ENCODE results near the gene FOXP1. TPM values are rescaled to one million over a fixed set of nuclear protein-coding genes. Genes with fewer than 3 reads are reported as not detected.

Gene FOXP1
- total RNA-seq, 1 donor: 55.7 TPM

DNA sequence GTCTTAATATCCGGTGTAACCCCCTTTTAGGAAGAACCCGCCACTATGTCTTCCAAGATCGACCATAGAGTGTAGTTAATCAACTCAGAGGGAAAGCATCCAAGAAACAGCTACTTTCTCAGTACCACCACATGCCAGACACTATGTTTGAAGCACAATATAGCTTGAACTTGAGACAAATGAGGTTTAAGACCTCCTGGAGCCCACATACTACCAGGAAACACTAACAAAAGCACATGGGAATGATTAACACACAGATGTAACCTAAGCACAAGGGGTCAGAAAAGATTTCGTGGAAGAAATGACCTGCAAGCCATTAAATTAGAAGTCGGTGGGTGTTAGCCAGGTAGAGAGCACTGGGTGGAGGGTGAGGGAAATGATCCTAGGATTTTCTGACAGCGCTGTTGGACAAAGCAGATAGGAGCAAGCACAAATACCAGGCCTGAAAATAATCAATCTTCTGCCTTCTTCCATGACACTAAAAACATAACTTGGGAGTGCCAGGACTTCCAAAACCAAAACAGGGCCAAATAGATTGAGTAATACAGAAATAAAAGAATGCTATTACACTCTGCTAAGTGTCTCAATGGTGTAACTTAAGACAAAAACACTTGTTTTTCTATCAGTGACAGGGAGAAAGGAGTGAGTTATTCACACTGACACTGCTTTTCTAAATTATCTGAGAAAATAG, 213.7 kb downstream of the FOXP1 start:
- no peak overlapping the region for H3K4me3 ChIP-seq (ENCODE audit: low read depth, low read length)
- peak; percentile 71 for DNase-seq (ENCODE audit: low read depth)
- TF ChIP-seq, protein P1, sequence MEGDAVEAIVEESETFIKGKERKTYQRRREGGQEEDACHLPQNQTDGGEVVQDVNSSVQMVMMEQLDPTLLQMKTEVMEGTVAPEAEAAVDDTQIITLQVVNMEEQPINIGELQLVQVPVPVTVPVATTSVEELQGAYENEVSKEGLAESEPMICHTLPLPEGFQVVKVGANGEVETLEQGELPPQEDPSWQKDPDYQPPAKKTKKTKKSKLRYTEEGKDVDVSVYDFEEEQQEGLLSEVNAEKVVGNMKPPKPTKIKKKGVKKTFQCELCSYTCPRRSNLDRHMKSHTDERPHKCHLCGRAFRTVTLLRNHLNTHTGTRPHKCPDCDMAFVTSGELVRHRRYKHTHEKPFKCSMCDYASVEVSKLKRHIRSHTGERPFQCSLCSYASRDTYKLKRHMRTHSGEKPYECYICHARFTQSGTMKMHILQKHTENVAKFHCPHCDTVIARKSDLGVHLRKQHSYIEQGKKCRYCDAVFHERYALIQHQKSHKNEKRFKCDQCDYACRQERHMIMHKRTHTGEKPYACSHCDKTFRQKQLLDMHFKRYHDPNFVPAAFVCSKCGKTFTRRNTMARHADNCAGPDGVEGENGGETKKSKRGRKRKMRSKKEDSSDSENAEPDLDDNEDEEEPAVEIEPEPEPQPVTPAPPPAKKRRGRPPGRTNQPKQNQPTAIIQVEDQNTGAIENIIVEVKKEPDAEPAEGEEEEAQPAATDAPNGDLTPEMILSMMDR (IDR thresholded peaks at IDR 0.05; ENCODE audit: insufficient read depth, low read depth, low read length): no peak

DNA sequence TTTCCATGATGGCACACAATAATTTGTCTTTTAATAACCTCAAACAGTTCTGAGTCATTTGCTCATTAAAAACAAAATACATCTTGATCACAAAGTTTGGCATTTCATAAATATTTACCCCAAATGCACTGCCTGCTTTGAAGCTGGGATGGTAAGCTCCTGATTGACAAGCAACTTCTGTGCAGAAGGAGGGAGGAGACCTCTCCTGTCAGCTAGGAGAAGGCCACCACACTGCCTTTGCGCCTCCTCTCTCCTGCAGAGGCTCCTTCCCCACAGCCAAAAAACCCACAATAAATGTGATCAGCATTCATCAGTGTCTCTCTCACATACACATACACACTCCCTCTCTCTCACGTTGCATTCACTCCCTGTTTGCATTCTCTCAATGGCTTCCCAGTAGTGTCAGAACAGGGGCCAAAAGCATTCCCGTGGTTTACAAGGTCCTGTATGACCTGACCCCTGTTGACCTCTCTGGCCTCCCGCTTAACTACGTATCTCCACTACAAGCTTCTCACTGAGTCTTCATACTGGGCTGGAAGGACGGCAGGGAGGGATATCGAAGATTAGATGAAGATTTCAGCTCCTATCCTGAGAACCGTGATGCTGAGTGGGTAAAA, 216.4 kb downstream of the FOXP1 start:
- no peak overlapping the region for H3K4me3 ChIP-seq (ENCODE audit: low read depth, low read length)
- DNase-seq (ENCODE audit: low read depth): no peak
- TF ChIP-seq, protein P1 (IDR thresholded peaks at IDR 0.05; ENCODE audit: insufficient read depth, low read depth, low read length): no peak

DNA sequence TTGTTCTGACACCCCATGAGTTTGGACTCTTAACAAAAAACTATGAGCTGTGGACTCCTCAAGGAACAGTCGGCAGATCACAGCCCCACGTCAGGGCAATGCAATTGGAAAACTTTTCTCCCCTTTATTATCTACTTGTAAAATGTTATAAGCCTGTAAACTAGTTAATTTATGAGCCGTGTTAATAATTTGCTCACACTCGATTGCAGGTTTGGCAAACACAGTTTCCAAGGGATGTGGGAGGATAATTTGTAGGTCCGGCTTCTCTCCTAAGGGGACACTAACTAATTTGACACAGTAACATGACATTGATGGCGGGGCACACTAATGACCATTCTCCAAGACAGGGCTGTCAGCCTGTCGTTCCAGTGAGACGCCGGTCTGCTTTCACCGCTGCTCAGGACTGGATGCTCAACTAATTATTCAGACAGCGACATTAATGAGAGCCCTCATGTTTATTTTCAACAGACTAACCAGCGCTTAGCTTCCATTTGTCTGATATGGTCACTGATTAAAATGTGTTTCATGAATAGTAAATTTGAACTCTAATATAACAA, 222.1 kb downstream of the FOXP1 start:
- TF ChIP-seq, protein P1 (IDR thresholded peaks at IDR 0.05; ENCODE audit: insufficient read depth, low read depth, low read length): no peak
- H3K4me3 ChIP-seq (ENCODE audit: low read depth, low read length): no peak overlapping the region
- no peak for DNase-seq (ENCODE audit: low read depth)

DNA sequence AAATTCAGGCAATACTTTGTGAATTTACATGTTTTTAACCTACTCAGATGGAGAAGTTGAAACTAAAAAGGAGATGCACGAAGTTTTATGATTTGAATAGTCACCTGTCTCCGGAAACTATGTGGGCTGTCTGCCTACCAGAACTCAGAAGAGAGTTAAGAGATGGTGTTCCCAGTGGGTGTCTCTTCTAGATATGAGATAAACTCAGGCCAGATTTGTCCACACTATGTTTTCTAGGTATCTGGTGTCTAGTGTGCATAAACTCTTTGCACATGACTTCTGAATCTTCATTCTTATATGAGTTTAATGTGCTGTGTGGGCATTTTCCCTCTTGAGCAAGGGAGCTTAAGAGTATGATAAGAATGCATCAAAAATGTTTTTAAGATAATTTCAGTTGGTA, 222.8 kb downstream of the FOXP1 start:
- no peak for DNase-seq (ENCODE audit: low read depth)
- TF ChIP-seq, protein P1 (IDR thresholded peaks at IDR 0.05; ENCODE audit: insufficient read depth, low read depth, low read length): no peak

DNA sequence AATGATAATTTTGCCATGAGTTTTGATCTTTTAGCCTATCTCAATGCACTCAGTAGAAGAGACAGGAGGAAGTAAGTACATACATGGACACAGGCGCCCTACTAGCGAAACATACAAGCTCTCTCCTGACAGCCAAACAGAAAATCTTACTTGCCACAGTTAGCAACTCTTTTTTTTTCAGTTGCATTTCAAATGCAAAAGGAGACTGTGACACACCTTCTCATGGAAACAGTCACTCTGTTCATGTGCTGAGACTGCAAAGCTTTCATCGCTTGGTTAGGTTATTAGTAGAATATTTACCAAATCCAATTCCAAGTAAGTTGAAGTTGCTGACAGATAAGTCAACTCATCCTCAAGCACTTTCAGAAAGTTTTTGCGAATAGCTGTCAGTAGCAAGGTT, 223.3 kb downstream of the FOXP1 start:
- TF ChIP-seq, protein P1 (IDR thresholded peaks at IDR 0.05; ENCODE audit: insufficient read depth, low read depth, low read length): no peak
- no peak overlapping the region for H3K4me3 ChIP-seq (ENCODE audit: low read depth, low read length)
- no peak for DNase-seq (ENCODE audit: low read depth)

More for the DNA sequence above, 222.8 kb downstream of the FOXP1 start:
- H3K4me3 ChIP-seq (ENCODE audit: low read depth, low read length): no peak overlapping the region

DNA sequence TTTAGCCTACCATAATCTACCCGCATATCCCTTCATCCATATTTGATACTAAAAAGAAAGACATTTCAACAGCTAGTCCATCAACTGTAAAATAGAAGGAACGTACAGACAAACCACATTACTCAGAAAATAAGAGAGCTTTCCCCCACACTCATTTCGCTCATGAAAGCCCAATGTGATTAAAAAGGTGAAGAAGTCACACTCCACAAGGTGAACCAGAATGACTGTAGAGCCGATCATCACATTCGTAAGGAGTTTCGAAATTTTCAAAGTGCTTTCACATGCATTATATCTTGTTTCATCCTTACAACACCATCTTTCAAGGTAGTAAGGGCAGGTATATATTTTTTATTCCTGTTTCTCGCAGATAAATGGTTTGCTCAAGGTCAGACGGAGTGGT, 225.3 kb downstream of the FOXP1 start:
- DNase-seq (ENCODE audit: low read depth): no peak
- H3K4me3 ChIP-seq (ENCODE audit: low read depth, low read length): no peak overlapping the region
- TF ChIP-seq, protein P1 (IDR thresholded peaks at IDR 0.05; ENCODE audit: insufficient read depth, low read depth, low read length): no peak
